HEK293 (cell line): ENCODE results near the gene MYH11.

Experiments used
- CTCF ChIA-PET: fragments of 350-600 bp; formaldehyde crosslinking; extraction: SDS; loops from one replicate; lab custom pipeline; 2021; ENCODE audit warnings: antibody characterized with exemption; lab: Yijun Ruan, JAX
- POLR2A ChIA-PET: fragments of 300-600 bp; formaldehyde crosslinking; extraction: SDS; loops from one replicate; lab custom pipeline; 2020; ENCODE audit warnings: antibody characterized with exemption, inconsistent platforms; lab: Yijun Ruan, JAX
- H3K27ac ChIP-seq: fragments of 200-500 bp; sonication (Bioruptor generic); 2 replicates; pipeline ENCODE4 v1.5.1; 2014; ENCODE audit warnings: low read depth, low read length, control low read depth, inconsistent platforms; ENCODE audit errors: extremely low read depth
- H3K36me3 ChIP-seq, 2 experiments: fragments of 200-500 bp in 1 of 2; sonication (Bioruptor generic) in 1 of 2; 1 replicate in 1 of 2; 2 replicates in 1 of 2; pipeline ENCODE4 v1.5.1; 2014 to 2017; ENCODE audit warnings: inconsistent platforms in 2 of 2, low read length in 2 of 2; ENCODE audit not compliant: control insufficient read depth in 2 of 2, insufficient read depth in 1 of 2
- H3K4me1 ChIP-seq: fragments of 200-500 bp; sonication (Bioruptor generic); 2 replicates; pipeline ENCODE4 v1.5.1; 2014; ENCODE audit warnings: mild to moderate bottlenecking, low read length, inconsistent platforms; ENCODE audit not compliant: control insufficient read depth, insufficient read depth
- H3K4me3 ChIP-seq: 2 replicates; pipeline ENCODE4 v1.5.1; 2011; ENCODE audit warnings: low read depth, mild to moderate bottlenecking, control low read depth, low read length, moderate library complexity
- H3K9me3 ChIP-seq: fragments of 200-500 bp; sonication (Bioruptor generic); 2 replicates; pipeline ENCODE4 v1.5.1; 2014; ENCODE audit warnings: low read depth, low read length, inconsistent platforms; ENCODE audit not compliant: control insufficient read depth, insufficient read depth
- KLF9 ChIP-seq: fragments of 450-650 bp; formaldehyde crosslinking; IDR thresholded peaks from 2 replicates; pipeline ENCODE4 v1.5.1; 2016; ENCODE audit warnings: missing biosample characterization, missing genetic modification characterization, low read depth
- PRDM1 ChIP-seq: fragments of 450-650 bp; formaldehyde crosslinking; IDR thresholded peaks from 2 replicates; pipeline ENCODE4; 2016; ENCODE audit warnings: missing biosample characterization, missing genetic modification characterization
- ZNF140 ChIP-seq: fragments of 450-650 bp; formaldehyde crosslinking; IDR thresholded peaks from 2 replicates; pipeline ENCODE4 v1.5.1; 2016; ENCODE audit warnings: missing biosample characterization, missing genetic modification characterization
- ZNF16 ChIP-seq: fragments of 450-650 bp; formaldehyde crosslinking; IDR thresholded peaks from 2 replicates; pipeline ENCODE4 v1.5.1; 2016; ENCODE audit warnings: low read depth, missing biosample characterization, missing genetic modification characterization
- ZNF175 ChIP-seq: fragments of 450-650 bp; formaldehyde crosslinking; IDR thresholded peaks from 2 replicates; pipeline ENCODE4 v1.5.1; 2016; ENCODE audit warnings: missing biosample characterization, missing genetic modification characterization
- ZNF214 ChIP-seq: fragments of 450-650 bp; formaldehyde crosslinking; IDR thresholded peaks from 2 replicates; pipeline ENCODE4 v1.5.1; 2017; ENCODE audit warnings: missing biosample characterization, mild to moderate bottlenecking, missing genetic modification characterization, borderline replicate concordance
- ZNF248 ChIP-seq: fragments of 450-650 bp; formaldehyde crosslinking; IDR thresholded peaks from 2 replicates; pipeline ENCODE4 v1.5.1; 2017; ENCODE audit warnings: missing biosample characterization, missing genetic modification characterization
- ZNF266 ChIP-seq: fragments of 450-650 bp; formaldehyde crosslinking; IDR thresholded peaks from 2 replicates; pipeline ENCODE4 v1.5.1; 2016; ENCODE audit warnings: missing biosample characterization, missing genetic modification characterization, low read depth
- ZNF302 ChIP-seq: fragments of 450-650 bp; formaldehyde crosslinking; IDR thresholded peaks from 2 replicates; pipeline ENCODE4 v1.5.1; 2016; ENCODE audit warnings: missing biosample characterization, missing genetic modification characterization, low read depth
- ZNF366 ChIP-seq: fragments of 450-650 bp; formaldehyde crosslinking; conservative IDR thresholded peaks from 2 replicates; pipeline ENCODE4 v1.5.1; 2016; ENCODE audit warnings: missing biosample characterization, missing genetic modification characterization
- ZNF391 ChIP-seq: fragments of 450-650 bp; formaldehyde crosslinking; IDR thresholded peaks from 2 replicates; pipeline ENCODE4 v1.5.1; 2016; ENCODE audit warnings: low read depth, missing biosample characterization, missing genetic modification characterization, borderline replicate concordance
- ZNF394 ChIP-seq: fragments of 450-650 bp; formaldehyde crosslinking; IDR thresholded peaks from 2 replicates; pipeline ENCODE4 v1.5.1; 2016; ENCODE audit warnings: missing biosample characterization, missing genetic modification characterization, mild to moderate bottlenecking, moderate library complexity, borderline replicate concordance
- ZNF664 ChIP-seq: fragments of 450-650 bp; formaldehyde crosslinking; IDR thresholded peaks from 2 replicates; pipeline ENCODE4 v1.5.1; 2016; ENCODE audit warnings: missing biosample characterization, missing genetic modification characterization
- TF ChIP-seq, protein P1 (sequence below): fragments of 450-650 bp; formaldehyde crosslinking; IDR thresholded peaks from 2 replicates; pipeline ENCODE4 v1.5.1; 2016; ENCODE audit warnings: missing biosample characterization, missing genetic modification characterization, borderline replicate concordance
- TF ChIP-seq, protein P2 (sequence below): fragments of 450-650 bp; formaldehyde crosslinking; IDR thresholded peaks from 2 replicates; pipeline ENCODE4 v1.5.1; 2017; ENCODE audit warnings: missing biosample characterization, mild to moderate bottlenecking, missing genetic modification characterization, moderate library complexity
- TF ChIP-seq, protein P3 (sequence below): fragments of 450-650 bp; formaldehyde crosslinking; IDR thresholded peaks from 2 replicates; pipeline ENCODE4 v1.5.1; 2016; ENCODE audit warnings: missing biosample characterization, missing genetic modification characterization
- TF ChIP-seq, protein P4 (sequence below): fragments of 450-650 bp; IDR thresholded peaks from 2 replicates; pipeline ENCODE4 v1.5.1; 2018; ENCODE audit warnings: missing biosample characterization, mild to moderate bottlenecking, missing genetic modification characterization
- TF ChIP-seq, protein P5 (sequence below): fragments of 450-650 bp; formaldehyde crosslinking; IDR thresholded peaks from 2 replicates; pipeline ENCODE4 v1.5.1; 2016; ENCODE audit warnings: missing biosample characterization, missing genetic modification characterization, low read depth
- TF ChIP-seq, protein P6 (sequence below): fragments of 450-650 bp; formaldehyde crosslinking; IDR thresholded peaks from 2 replicates; pipeline ENCODE4 v1.5.1; 2017; ENCODE audit warnings: missing biosample characterization, missing genetic modification characterization

The MYH11 gene

GRCh38 chr16:15829460-15829859 lies 27.4 kb downstream of the MYH11 start:
- H3K27ac ChIP-seq, result no peak overlapping the region
- H3K9me3 ChIP-seq, result no peaks in the 10 kb centered on the region
- TF ChIP-seq, protein P1, sequence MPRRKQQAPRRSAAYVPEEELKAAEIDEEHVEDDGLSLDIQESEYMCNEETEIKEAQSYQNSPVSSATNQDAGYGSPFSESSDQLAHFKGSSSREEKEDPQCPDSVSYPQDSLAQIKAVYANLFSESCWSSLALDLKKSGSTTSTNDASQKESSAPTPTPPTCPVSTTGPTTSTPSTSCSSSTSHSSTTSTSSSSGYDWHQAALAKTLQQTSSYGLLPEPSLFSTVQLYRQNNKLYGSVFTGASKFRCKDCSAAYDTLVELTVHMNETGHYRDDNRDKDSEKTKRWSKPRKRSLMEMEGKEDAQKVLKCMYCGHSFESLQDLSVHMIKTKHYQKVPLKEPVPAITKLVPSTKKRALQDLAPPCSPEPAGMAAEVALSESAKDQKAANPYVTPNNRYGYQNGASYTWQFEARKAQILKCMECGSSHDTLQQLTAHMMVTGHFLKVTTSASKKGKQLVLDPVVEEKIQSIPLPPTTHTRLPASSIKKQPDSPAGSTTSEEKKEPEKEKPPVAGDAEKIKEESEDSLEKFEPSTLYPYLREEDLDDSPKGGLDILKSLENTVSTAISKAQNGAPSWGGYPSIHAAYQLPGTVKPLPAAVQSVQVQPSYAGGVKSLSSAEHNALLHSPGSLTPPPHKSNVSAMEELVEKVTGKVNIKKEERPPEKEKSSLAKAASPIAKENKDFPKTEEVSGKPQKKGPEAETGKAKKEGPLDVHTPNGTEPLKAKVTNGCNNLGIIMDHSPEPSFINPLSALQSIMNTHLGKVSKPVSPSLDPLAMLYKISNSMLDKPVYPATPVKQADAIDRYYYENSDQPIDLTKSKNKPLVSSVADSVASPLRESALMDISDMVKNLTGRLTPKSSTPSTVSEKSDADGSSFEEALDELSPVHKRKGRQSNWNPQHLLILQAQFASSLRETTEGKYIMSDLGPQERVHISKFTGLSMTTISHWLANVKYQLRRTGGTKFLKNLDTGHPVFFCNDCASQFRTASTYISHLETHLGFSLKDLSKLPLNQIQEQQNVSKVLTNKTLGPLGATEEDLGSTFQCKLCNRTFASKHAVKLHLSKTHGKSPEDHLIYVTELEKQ, result no peak
- TF ChIP-seq, protein P2, sequence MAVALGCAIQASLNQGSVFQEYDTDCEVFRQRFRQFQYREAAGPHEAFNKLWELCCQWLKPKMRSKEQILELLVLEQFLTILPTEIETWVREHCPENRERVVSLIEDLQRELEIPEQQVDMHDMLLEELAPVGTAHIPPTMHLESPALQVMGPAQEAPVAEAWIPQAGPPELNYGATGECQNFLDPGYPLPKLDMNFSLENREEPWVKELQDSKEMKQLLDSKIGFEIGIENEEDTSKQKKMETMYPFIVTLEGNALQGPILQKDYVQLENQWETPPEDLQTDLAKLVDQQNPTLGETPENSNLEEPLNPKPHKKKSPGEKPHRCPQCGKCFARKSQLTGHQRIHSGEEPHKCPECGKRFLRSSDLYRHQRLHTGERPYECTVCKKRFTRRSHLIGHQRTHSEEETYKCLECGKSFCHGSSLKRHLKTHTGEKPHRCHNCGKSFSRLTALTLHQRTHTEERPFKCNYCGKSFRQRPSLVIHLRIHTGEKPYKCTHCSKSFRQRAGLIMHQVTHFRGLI (tag by site-specific recombination), result peak; percentile 74
- TF ChIP-seq, protein P3, sequence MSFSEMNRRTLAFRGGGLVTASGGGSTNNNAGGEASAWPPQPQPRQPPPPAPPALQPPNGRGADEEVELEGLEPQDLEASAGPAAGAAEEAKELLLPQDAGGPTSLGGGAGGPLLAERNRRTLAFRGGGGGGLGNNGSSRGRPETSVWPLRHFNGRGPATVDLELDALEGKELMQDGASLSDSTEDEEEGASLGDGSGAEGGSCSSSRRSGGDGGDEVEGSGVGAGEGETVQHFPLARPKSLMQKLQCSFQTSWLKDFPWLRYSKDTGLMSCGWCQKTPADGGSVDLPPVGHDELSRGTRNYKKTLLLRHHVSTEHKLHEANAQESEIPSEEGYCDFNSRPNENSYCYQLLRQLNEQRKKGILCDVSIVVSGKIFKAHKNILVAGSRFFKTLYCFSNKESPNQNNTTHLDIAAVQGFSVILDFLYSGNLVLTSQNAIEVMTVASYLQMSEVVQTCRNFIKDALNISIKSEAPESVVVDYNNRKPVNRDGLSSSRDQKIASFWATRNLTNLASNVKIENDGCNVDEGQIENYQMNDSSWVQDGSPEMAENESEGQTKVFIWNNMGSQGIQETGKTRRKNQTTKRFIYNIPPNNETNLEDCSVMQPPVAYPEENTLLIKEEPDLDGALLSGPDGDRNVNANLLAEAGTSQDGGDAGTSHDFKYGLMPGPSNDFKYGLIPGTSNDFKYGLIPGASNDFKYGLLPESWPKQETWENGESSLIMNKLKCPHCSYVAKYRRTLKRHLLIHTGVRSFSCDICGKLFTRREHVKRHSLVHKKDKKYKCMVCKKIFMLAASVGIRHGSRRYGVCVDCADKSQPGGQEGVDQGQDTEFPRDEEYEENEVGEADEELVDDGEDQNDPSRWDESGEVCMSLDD (tag by site-specific recombination), result no peak
- TF ChIP-seq, protein P4, sequence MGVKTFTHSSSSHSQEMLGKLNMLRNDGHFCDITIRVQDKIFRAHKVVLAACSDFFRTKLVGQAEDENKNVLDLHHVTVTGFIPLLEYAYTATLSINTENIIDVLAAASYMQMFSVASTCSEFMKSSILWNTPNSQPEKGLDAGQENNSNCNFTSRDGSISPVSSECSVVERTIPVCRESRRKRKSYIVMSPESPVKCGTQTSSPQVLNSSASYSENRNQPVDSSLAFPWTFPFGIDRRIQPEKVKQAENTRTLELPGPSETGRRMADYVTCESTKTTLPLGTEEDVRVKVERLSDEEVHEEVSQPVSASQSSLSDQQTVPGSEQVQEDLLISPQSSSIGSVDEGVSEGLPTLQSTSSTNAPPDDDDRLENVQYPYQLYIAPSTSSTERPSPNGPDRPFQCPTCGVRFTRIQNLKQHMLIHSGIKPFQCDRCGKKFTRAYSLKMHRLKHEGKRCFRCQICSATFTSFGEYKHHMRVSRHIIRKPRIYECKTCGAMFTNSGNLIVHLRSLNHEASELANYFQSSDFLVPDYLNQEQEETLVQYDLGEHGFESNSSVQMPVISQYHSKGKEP (tag by site-specific recombination), result no peak
- H3K36me3 ChIP-seq, result no peaks in the 10 kb centered on the region
- ChIA-PET CTCF (no interaction called here), POLR2A (interaction anchor here (0.6 to 0.7 kb wide), 2 partner anchors 21 to 251 kb away, joined by 3 to 4 read pairs; no protein-coding TSS in a partner anchor)
- no peaks in the 10 kb centered on the region for H3K4me1 ChIP-seq
- no peak overlapping the region for H3K4me3 ChIP-seq

DNA sequence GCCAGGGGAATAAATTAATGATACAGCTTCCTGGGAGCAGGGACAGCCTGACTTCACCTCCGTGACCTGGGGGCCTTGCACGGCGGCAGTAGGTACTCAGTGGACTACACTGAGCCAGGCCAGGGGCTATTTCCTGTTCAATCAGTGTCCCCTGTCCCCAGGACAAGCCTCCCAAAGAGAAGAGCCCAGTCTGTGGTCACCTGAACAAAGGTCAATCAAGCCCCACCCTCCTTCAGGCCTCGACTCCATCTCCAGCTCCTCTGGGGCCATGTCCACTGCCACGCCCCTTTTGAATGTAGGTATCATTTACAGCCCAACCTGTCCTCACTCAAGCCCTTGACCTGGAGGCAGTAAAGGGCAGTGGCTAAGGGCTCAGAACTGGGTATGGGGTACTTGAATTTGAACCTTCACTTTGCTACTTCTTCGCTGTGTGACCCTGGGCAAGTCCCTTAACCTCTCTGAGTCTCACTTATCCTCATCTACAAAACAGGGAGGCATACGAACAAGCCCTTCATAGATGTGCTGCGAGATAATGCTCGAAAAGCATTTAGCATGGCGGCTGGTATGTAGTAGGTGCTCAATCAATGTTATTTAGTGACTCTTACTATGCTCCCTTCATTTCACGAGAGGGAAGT lies 29.0 kb downstream of the MYH11 start:
- CTCF ChIA-PET, result no interaction called here
- no peaks in the 10 kb centered on the region for H3K36me3 ChIP-seq
- H3K27ac ChIP-seq, result no peak overlapping the region
- H3K9me3 ChIP-seq, result no peaks in the 10 kb centered on the region
- no peaks in the 10 kb centered on the region for H3K4me1 ChIP-seq
- no peak overlapping the region for H3K4me3 ChIP-seq
- POLR2A ChIA-PET, result no interaction called here
- TF ChIP-seq KLF9 (tag by site-specific recombination) (peak; percentile 49), ZNF664 (tag by site-specific recombination) (peak; percentile 37; the same call in 1 of the 2 replicates), ZNF302 (tag by site-specific recombination) (no peak), ZNF394 (tag by site-specific recombination) (no peak), ZNF391 (tag by site-specific recombination) (no peak), ZNF175 (tag by site-specific recombination) (no peak), ZNF214 (tag by site-specific recombination) (no peak), ZNF16 (no peak), ZNF266 (no peak), PRDM1 (tag by site-specific recombination) (no peak), ZNF248 (tag by site-specific recombination) (no peak), ZNF366 (no peak), ZNF140 (tag by site-specific recombination) (no peak)
- TF ChIP-seq, protein P5, sequence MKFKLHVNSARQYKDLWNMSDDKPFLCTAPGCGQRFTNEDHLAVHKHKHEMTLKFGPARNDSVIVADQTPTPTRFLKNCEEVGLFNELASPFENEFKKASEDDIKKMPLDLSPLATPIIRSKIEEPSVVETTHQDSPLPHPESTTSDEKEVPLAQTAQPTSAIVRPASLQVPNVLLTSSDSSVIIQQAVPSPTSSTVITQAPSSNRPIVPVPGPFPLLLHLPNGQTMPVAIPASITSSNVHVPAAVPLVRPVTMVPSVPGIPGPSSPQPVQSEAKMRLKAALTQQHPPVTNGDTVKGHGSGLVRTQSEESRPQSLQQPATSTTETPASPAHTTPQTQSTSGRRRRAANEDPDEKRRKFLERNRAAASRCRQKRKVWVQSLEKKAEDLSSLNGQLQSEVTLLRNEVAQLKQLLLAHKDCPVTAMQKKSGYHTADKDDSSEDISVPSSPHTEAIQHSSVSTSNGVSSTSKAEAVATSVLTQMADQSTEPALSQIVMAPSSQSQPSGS (tag by site-specific recombination), result no peak
- TF ChIP-seq, protein P4 (tag by site-specific recombination), result no peak
- TF ChIP-seq, protein P6, sequence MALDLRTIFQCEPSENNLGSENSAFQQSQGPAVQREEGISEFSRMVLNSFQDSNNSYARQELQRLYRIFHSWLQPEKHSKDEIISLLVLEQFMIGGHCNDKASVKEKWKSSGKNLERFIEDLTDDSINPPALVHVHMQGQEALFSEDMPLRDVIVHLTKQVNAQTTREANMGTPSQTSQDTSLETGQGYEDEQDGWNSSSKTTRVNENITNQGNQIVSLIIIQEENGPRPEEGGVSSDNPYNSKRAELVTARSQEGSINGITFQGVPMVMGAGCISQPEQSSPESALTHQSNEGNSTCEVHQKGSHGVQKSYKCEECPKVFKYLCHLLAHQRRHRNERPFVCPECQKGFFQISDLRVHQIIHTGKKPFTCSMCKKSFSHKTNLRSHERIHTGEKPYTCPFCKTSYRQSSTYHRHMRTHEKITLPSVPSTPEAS (tag by site-specific recombination), result no peak
